ENCODE data around the gene ING1.

The ING1 gene

GRCh38 chr13:110772091-110772984 is 58.8 kb downstream of the ING1 start:
- DNase-seq, result no peak
